Stromal cell of bone marrow (primary cell): ENCODE measurements around the gene WRAP73.

Source experiments
- DNase-seq: peaks from one replicate; pipeline ENCODE4 v3.0.0-alpha.2; 2012; ENCODE audit warnings: low read depth

Gene WRAP73

DNA sequence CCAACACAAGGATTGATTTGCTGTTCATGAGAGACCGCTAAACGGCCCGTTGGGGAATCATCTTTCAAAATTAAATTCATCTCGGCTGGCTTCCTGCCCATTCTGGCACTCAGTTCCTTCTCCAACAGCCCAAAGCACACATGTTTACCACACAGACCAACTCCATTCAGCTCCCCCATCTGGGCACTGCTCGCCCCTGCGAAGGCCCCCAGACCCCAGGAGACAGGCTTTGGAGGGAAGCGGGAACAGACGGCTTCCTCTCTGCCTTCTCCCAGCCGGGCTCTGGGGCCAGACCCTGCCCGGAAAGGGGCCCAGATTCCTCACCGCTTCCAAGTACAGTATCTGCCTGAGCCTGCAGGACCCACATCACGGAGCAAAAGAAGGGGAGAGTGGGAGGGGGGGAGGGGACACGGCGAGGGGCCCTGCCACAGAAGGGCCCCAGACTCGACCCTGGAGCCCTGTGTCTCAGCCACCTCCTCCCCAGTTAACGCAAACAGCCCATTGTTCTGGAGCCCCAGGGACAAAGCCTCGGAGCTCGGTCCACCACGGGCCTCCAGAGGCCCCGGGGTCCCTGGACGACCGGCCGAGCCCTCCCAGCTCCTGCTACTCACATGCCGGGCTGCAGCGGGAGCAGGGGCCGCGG lies 39.3 kb downstream of the WRAP73 start:
- DNase-seq, result no peak

DNA sequence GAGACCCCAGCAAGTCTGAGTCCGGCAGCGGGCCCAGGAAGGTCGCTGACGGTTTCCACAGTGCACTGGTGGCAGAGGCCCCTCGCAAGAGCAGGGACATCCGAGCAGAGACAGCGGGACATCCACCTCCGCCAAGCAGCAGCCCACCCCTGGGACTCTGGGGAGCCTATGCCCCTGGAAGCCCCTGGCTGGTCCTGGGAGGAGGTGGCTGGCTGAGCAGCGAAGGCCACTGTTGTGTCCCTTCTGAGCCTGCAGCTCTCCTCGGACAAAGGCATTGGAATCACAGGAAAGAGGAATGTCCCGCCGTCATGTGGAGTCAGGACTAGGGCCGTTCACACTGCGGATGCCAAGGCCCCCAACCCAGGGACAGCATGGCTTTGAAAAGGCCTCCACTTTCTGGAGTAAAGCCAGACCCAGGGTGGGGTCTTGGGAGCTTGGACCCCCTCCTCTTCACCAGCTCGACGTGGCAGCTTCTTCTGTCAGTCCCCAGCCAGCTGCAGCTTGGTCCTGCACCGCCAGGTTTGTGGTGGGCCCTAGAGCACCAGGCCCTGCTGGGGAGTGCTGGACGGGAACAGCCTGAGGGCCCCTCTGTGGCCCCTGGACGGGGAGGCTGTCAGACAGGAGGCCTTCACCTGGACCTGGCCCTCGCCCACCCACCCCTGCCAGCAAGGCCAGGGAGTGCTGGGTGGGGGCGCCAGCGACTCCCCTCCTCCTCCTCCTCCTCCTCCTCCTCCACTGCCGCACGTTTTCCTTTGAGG lies 40.0 kb downstream of the WRAP73 start:
- no peak for DNase-seq

DNA sequence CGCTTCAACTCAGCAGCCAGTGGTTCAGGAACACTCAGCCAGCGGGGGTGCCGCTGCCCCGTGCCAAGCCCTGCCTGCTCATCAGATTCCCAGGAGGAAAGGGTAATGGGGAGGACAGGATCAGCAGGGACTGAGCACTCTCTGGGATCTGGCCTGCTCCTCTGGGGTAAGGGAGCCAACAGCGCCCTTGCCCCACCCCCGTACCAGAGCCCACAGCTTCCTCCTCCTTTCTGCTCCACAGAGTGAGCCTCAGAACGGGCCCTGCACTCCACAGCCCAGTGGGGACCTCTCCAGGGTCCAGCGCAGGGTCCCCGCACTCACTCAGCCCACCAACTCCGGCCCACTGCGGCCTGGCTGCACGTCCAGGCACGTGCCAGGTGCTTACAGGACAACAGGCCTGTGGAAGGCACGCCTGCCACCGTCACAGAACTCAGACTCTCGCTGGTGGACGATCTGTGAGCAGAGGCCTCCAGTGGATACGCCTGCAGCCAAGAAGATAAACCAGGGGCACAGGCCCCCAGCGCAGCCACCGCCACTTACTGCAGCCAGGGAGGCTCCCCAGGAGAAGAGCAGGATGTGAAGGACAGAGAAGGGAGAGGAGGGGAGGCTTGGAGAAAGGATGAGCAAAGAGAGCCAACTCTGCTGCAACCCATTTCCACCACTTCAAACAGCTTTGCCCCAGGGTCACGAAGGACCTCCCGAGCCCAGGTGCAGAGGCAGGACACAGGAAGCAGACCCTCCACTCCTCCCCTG lies 40.7 kb downstream of the WRAP73 start:
- DNase-seq, result no peak

DNA sequence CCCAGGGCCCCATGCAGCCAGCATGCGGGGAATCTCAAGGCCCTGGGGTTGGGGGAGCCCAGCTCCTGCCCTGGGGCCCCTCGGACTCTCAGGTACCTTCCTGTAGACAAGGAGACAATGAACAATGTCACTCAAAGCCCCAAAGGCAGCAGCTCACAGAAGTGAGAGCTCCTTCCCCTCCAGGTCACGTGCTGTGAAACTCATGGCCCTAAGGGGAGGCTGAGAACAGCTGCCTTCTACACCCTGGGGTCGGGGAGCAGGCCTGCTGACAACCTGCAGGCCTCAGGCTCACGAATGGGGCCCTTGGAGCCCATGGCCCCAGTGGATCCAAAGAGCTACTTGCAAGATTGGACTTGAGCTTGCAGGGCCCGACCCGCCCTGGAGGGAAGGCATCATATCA lies 41.7 kb downstream of the WRAP73 start:
- DNase-seq, result no peak

DNA sequence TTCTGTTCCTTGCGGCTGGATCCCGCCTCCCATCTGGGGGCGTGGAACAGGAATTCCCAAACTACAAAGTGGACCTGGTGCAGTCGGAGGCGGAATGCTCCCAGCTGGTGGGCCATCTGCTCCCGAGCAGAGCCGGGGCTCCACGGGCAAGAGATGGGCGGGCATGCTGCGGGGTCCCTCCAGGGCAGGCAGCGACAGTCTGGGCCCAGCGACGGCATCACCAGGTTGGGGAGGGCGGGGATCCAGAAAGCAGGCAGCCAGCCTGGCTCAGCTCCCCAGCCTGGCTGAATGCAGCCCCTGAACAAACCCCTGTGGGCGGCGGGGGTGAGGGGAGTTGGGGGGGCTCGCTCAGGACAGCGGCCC lies 42.2 kb downstream of the WRAP73 start:
- no peak for DNase-seq

DNA sequence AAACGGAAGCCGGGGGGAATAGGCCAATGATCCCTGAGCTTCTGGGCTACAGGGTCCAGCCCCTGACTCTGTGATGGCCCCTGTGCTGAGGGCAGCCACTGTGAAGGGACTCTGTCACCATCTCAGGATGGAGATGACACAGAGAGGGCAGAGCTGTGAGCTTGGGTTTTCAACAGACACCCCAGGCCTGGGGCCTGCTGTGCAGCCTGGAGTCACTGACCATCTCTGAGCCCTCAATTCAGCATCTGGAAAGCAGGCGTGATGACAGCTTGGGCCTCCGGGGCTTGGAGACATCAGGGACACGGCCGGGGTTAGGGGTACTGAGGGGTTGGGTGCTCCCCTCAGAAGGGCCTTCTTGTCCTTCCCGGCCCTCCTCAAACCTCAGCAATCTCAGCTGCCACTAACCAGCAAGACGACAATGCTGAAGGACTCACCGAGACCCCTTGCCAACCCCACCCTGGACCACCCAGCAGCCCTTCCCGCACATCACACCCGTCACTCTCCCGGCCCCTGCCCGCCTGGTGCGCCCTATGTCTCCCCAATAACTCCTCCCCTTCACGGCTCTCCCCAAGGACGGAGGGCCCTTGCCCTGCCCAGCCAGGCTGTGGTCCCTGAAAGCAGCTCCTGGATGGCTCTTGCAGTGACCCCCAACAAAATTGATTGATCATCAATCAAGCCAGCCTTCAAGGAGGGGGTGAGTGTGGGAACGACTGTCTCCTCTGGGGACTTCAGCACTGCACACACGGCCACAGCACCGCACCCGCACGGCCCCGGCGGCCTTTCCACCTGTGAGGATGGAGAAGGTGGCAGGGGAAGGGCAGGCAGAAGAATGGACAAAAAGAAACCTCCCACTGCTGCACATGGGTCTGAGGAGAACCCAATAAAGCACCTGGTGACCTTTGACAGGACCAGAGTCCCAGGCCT lies 42.9 kb downstream of the WRAP73 start:
- DNase-seq, result no peak

DNA sequence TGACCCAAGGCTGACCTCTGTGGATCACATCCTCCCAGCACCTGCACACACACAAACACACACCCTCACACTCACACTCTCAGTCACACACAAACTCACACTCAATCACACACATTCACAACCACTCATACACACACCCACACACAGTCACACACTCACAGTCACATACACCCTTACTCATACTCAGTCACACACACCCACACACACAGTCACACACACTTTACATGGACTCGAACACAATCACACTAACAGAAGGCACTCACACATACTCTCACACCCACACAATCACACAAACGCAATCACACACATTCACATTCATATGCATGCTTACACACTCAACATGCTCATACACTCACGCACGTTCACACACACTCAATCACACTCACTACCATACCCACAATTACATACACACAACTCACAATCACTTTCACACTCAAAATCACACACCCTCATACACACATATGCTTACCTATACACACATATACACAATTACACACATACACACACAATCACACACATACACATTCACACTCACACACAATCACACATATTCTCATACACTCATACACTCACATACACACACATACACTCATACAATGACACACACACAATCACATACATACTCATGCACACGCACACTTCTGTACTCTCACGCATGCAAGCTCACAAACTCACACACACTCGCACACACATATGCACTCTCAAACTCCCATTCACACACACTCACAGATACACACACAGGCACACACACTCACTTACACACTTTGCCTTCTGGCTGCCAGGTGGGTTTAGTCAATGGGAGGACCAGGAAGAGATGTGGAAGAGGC lies 44.7 kb downstream of the WRAP73 start:
- no peak for DNase-seq

DNA sequence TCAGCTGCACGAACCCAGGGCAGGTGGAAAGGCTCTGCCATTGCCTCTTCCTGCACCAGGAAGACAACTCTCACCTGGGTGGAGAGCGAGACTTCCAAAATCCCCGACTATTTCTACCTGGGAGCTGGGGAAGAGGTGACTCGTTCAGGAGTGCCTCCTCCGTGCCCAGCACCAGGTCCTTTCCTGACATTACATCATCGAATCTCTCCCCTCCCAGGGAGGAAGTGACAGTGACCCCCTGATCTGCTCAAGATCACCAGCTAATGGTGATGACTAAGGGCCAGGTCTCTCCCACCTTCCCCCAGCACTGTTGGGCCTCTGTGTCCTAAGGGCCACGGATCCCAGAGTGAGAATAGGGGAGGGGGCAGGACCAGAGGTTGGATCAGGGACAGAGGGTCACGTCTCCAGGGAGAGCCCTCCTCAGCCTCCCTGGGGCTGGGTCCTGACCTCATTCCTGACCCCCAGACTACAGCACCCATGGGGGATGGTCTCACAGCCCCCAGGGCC lies 45.4 kb downstream of the WRAP73 start:
- no peak for DNase-seq

DNA sequence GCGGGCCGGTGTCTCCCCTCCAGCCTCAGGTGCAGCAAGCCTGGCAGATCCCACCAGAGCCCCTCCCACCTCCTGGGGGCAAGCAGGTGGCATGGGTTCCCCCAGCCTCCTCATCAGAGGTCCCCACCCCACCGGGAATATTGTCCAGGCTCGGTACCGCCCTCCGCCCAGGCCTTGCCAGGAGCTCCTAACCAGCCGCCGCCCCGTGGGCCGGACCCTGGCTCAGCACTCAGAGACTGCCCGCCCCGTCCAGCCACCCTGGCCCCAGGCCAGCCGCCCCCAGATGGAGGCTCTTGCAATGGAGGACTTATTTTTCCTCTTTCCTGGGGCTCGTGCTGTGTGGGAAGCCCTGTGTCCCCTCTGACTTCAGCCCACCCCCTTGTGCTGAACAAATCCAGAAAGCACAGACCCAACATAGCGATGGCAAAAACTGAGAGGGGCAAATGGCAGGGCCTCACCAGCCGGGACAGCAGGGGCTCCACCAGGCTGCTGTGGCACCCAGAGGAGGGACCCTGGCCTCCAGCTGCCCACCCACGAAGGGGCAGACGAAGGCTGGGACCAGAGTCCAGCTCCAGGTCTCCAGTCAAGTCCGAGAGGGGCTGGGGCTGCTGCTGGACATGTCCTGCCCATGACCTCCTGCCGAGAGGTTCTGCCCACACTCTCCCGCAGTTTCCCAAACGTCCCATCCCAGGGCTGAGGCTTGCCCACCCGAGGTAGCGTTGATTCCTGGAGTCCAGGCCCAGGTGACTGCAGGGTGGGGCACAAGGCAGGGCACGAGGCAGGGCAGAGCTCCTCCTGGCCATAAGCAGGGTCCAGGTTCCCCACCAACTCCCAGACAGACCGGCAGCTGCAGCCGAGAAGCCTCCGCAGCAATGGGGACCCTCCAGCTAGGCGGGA lies 46.1 kb downstream of the WRAP73 start:
- DNase-seq, result no peak

DNA sequence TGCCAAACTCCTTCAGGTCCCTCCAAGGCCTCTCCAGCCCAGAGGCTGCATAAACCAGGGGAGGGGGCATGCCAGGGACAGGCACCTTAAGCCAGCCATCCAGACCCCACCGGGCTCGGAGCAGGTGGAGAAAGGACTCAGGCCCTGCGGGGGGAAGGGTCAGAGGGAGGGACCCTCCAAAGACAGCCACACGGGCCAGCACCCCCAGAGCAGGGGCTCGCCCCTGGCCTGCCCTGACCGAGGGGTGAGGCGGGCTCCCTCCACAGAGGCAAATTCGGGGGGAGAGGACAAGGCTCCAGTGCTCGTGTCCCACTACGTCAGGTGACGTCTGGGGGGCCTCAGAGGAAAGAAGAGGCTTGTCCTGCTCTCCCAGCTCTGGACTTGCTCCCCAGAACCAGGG lies 46.7 kb downstream of the WRAP73 start:
- DNase-seq, result no peak

DNA sequence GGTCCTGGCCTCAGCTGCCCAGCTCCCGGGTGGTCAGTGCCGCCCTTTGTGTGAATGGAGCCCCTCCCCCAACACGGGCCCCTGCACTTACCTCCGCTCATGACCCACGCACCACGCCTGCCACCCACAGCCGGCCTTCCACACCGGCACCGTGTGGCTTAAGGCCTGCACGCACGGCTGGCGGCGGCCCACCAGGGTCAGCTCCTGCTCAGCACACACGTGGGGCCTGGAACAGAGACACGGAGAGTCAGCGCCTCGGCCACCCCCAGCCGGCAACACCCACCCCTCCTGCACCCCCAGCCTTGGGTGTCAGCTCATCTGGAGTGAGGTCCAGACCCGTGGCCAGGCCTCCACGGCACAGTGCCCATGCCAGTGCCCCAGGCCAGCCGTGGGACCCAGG lies 47.5 kb downstream of the WRAP73 start:
- no peak for DNase-seq

DNA sequence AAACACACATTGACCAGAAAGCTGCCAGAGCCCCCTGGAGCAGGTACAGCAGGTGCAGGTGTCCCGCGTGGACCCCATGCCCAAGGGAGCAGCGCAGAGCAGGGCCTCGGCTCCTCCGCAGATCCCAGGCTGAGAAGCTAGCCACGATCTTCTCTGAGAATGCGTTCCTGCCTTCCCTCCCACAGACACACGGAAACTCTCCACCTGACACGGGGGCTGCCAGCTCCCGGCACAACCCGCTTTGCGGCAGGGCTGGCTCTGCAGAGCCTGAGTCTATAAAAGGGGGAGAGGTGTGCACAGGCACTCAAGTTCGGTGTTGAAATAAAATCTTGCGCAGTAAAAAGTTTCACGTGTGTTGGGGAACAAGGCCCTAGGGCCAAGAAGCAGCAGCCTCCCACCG lies 48.2 kb downstream of the WRAP73 start:
- DNase-seq, result no peak

DNA sequence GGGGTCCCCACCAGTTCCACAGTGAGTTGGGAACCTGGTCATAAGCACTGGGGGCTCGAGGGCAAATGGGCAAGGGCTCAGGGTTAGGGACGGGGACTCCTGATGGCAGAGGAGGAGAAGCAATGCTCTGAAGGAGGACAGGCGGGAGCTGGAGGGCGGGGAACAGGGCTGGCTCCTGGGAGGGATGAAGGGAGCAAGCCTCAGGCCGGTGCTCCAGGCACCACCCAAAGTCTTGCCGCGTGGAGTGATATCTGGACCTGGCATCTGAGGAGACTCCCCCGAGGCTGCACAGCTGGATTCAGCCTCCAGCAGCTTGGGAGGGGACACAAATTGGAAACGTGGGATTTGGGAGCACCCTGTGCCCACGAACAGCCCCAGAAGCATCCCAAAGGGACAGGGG lies 49.5 kb downstream of the WRAP73 start:
- DNase-seq, result no peak

DNA sequence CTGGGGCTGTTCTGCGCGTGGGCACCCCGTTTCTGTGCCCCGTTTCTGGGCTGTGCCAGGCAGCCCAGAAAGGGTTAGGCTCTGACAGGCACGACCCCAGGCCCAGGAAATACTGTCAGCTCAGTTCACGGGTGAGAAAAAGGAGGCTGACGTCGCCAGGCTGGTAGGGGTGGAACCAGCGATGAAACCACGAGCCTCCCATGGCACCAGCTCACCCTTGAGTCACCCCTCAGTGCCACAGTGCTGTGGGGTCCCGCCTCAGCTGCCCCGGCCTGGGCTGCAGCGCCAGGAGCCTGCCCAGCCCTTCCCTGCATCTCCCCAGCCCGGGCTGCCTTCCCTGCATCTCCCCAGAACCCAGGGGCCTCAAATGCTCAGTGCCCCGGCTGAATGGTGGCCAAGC lies 50.1 kb downstream of the WRAP73 start:
- no peak for DNase-seq

DNA sequence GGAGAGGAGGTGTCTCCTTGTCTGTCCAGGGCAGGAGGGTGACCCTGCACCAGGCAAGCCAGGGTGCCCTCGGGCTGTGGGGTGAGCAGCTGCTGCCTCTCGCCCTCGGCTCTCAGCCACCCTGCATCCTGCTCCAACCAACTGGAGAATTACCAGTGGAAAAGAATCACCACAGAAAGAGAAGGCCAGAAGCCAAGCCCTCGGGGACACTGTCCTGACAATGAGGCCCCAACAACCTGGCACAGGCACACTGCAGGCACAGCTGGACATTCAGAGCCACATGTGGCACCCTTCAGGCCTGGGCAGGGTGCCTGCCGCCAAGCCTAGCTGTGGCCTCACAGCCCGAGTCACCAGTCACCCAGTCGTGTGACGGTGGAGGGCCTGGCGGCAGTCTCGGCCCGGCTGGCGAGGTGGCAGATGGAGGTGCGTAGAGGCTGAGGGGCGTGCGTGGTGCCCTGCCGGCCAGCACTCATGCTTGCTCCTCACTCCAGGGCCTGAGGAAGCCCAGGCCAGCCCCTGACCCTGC lies 50.6 kb downstream of the WRAP73 start:
- no peak for DNase-seq

DNA sequence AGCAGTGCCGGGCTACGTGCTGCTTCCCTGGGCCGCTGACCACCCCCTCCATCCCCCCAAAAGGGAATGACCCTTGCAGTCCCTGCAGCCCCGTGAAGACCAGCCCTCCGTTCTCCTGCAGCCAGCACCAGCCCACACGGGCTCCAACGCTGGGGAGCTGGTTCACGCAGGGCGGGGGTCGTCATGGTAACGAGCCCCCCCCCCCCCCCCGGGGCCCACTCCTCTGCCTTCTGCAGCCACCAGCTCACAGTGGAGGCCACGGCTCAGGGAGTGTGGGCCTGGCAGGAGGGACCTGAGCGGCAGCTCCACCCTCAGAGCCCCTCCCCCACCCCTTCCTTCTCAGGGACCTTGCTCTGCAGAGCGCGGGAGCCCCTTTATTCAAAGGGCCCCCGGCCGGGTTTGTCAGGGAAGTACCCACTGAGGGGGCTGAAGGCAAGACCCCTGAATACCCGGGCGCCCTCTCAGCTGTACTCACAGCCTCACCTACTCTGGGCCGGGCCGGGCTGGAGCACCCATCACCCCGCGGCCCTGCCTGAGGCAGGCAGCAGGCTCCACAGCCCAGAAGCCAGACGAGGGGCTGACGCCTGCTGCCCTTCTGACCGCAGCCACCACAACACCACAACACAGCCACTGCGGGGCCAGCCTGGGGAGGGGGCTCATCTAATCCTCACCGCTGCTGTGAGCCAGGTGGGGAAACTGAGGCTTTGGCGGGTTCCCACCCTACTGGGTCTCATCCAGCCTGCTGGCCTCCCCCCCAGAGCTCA lies 51.2 kb downstream of the WRAP73 start:
- no peak for DNase-seq

DNA sequence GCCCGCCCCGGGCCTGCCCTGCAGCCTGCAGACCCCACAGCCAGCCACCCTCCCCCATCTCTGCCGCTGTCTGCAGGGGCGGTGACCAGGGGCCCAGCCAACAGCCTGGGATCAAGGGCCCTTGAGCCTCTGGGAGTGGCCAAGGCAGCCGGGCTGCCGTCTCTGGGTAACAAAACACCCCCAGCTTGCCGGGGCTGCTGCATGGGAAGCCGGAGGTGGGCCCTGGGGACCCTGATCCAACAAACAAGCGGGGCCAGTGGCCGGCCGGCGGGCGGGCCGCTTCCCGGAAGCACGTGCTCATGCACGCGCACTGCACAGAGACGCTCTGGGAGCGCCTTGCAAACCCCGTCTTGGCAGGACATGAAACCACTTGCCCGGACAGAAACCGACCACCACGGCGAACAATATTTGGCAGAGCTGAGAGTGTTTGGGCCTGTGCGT lies 51.8 kb downstream of the WRAP73 start:
- DNase-seq, result no peak

DNA sequence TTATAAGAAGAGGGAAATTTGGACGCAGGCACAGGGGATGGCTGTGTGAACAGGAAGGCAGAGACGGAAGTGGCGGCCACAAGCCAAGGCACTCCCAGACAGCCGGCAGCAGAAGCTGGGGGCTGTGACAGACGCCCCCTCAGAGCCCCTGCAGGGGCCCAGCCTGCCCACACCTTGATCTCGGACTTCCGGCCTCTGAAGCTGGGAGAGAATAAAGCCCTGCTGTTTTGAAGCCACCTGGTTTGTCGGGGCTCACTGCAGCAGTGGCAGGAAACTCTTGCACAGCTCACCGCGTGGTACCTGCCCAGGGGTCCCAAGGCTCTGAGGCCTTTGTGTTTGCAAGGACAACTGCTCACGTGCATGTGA lies 52.3 kb downstream of the WRAP73 start:
- DNase-seq, result no peak
